GM21717 (cell line): ENCODE data around the gene MAPT.
"Not testable (repeated sequence)": the region's sequence is repeated elsewhere in the genome, so short reads cannot be mapped to it uniquely, and the experiment has no call there.

Experiments
- ATAC-seq: cut with Tn5 transposase; IDR thresholded peaks from one replicate; pipeline ENCODE4 v1.9.1; 2021; ENCODE audit warnings: mild to moderate bottlenecking, moderate library complexity; ENCODE audit not compliant: unreplicated experiment

MAPT gene

DNA sequence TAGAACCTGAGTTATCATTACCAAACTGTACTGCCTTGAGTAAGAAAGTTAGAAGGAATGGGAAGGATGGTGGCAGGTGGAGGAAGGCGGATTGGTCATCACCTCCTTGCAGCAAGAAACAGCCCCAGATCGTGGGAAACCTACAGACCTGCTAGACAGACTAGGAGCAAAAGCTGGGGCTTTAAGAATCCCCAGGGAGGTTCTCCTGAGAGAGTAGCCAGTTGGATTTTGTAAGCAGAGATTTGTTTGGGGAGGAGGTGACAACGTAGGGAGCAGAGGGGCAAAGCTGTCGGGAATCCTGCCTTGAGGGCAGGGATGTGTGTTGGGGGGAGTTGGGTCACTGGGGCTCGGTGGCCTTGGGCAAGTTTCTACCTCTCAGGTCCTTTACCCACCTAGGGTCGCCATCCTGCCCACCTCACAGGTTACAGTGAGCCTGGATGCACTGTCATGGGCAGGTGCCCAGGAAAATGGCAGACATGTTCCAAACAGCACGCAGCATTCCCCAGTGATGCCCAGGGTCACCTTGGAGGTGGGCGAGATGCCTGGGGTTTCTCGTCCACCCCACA lies 55.5 kb downstream of the MAPT start:
- ATAC-seq: no peak

DNA sequence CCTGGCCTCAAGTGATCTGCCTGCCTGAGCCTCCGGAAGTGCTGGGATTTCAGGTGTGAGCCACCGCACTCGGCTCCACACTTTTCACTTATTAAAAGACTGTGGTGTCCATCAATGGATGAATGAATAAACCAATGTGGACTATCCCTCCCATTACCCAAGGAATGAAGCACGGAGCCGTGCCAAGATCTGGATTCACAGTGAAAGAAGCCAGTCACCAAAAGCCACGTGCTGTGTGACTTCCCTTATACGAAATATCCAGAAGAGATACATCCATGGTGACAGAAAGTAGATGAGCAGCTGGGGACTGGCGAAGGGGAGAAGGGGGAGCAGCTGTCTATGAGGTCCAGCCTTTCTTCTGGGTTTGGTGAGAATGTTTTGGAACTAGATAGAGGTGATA lies 56.5 kb downstream of the MAPT start:
- ATAC-seq: no peak

DNA sequence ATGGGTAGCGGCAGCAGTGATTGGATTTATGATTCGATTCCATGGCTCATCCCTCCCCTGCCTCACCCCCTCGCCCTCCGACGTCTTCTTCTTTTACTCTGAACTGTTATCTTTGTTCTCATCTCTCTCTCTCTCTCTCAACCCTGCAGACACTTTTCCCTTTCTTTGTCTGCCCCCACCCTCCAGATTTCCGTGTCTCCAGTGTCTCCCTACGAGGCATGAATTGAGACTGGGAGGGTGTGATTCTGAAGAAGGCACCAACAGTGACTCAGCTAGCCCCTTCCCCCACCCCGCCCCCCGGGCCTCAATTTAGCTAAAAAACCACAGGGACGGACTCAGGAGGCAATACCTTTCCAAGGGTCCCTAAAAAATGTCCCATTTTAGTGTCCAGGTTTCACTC lies 57.0 kb downstream of the MAPT start:
- no peak for ATAC-seq

DNA sequence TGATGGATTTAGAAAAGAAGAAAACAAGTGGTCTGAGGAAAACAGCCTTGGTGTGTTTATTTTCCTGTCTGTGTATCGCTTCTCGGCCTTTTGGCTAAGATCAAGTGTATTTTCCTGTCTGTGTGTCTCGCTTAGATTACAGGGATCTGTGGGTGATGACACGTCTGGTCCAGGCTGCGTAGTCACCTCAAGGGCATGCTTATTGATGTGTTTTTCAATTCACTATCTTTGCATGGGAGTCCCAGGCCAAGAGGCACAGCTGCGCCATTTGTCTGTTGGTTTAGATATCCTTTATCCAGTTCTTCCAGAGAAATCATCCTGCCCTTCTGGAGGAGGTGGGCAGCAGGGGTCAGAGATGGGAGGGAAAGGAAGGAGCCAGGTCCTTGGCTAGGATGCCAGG lies 57.6 kb downstream of the MAPT start:
- no peak for ATAC-seq

DNA sequence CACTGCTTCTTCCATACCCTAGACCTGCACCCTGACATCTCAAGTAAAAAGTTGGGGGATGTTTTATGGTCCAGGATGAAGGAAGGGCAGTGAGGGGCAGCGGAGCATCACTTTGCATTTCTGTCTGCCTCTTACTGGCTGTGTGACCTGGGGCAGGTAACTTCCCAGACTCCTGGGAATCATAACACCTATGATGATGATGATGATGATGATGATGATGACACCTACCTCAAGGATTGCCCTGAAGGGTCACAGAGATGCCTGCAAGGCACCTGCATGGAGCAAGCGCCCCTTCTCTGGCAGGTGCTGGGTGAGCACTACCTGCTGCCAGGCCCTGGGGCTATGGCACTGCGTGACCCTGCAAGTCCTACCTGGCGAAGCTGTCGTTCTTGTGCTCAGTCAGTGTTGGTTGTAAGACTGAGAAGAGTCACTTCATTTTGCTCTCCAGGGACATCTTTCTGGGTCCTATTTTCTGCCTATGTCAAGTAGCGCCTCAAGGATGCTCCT lies 58.5 kb downstream of the MAPT start:
- ATAC-seq: no peak

DNA sequence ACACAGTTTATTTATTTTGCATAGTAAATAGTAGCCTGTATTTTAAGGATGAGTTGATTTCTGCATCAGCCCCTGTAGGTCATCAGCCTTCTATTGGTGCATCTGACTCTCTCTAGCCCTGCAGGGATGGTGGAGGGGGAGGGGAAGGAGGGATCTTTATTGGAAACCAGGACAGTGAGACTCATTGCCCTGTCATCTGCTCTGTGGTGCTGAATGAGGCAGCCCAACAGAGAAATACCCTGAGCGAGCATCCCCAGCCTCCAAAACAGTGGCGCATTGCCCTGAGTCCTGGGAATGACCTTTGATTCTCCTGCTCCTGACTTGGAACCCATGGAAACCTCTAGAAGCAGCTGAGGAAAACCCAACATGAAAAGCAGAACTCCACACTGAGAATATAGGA lies 59.2 kb downstream of the MAPT start:
- no peak for ATAC-seq

DNA sequence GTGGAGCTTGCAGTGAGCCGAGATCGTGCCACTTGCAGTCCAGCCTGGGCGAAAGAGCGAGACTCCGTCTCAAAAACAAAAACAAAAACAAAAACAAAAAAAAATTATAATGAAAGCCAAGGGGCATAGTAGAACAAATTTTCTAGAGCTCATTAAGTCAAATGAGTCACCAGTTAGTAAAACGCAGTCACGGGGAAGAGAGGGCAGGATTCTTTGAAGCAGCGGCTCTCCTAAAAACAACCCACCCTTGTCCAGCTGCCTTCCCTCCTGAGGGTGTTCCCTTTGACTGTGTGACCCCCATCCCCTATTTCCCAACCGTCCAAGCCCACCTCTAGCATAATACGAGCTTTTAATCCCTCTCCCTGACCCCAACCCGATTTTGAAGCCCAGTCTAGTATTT lies 60.6 kb downstream of the MAPT start:
- no peak for ATAC-seq

DNA sequence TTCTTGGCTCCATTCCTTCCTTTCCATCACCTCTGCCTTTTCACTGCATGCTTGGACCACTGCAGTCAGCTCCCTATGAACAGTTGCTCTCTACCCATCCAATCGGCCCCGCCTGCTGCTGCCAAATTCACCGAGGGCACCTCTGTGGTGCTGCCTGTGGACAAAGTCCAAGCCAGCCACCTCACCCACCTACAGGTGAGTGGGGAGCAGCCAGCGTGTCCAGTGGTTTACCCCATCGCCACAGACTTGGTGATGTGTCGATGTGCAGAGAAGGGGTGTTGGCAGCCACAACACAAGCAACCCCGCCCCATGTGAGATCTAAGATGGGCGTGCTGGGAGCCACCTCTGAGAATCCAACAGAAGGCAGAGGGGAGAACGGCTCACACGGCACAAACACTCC lies 61.0 kb downstream of the MAPT start:
- no peak for ATAC-seq

DNA sequence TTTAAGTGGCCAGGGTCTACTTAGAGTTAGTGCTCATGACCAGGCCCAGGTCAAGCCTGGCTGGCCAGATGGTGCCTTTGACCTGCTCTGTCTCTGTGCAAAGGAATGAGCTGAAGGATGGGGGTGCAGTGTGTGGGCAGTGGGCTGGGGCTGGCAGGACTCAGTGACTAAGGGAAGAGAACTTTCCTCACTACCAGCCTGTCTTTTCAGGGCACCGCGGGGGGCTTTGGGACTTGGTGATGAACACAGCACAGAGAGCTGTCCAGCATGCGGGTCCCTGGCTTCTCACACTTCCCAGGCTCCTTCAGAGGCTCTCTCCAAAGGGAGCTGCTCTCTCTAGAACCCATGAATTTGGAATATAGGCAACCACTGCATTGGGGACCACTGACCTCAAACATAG lies 61.7 kb downstream of the MAPT start:
- ATAC-seq: no peak

DNA sequence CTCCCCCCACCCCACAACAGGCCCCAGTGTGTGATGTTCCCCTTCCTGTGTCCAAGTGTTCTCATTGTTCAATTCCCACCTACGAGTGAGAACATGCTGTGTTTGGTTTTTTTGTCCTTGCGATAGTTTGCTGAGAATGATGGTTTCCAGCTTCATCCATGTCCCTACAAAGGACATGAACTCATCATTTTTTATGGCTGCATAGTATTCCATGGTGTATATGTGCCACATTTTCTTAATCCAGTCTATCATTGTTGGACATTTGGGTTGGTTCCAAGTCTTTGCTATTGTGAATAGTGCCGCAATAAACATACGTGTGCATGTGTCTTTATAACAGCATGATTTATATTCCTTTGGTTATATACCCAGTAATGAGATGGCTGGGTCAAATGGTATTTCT lies 62.4 kb downstream of the MAPT start:
- not testable (repeated sequence) for ATAC-seq

DNA sequence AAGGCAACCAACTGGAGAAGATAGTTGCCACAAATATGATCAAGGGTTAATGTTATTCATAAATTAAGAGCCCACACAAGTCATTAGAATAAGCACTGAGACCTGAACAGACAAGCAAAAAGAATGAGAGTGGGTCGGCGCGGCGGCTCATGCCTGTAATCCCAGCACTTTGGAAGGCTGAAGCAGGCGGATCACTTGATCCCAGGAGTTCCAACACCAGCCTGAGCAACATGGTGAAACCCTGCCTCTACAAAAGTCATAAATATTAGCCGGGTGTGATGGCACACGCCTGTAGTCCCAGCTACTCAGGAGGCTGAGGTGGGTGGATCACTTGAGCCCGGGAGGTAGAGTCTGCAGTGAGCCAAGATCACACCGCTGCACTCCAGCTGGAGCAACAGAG lies 64.0 kb downstream of the MAPT start:
- no peak for ATAC-seq

DNA sequence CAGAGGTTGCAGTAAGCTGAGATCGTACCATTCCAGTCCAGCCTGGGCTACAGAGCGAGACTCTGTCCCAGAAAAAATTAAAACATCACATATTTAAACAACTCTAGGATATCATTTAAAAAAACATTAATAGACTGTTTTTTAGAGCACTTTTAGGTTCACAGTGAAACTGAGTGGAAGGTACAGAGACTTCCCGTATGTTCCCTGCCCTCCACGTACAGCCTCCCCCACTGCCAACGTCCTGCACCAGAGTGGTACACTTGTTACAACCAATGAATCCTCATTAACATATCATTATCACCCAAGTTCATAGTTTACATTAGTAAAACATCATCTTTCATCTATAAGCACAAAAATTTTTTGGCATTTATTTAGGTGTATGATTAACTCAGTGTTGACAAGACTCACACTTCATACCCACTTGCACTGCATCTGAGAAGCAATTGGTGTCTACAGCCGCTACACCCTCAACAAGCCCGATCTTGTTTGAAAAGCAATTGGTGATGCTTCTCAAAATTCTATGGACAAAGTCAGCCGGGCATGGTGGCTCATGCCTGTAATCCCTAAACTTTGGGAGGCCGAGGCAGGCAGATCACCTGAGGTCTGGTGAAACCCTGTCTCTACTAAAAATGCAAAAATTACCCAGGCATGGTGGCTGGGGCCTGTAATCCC lies 64.8 kb downstream of the MAPT start:
- no peak for ATAC-seq

DNA sequence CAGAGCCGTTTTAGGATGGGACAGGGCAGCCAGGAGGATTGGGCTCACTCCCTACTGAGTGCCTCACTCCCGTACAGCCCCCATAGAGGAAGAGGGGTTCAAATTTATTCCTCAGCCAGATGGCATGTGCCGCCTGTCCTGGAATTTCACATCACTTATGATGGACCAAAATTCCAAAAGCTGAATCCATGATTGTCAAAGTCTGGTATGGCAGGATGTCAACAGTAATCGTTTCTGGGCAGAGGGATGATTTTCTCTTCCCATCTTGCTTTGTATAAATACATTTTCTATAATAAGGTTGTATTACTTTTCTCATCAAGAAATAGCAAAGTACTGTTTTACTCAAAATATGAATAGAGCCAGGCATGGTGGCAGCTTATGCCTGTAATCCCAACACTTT lies 66.0 kb downstream of the MAPT start:
- no peak for ATAC-seq

DNA sequence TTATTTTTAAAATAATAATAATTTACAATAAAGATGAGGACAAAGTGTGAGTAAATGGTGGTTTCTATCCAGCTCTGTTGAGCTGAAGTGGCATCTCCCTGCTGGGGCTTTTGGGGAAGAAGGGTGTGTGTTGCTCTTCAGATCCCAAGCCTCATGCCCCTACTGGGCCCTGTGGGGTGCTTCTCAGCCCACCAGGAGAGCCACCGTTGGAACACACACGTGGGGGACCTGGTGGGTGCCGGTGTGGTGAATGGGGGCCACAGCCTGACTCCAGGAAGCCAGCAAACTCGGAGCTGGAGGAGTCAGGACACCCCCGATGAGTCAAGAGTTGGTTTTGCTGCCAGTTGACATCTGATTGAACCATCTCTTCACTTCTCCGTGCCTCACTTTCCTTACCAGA lies 66.9 kb downstream of the MAPT start:
- no peak for ATAC-seq

DNA sequence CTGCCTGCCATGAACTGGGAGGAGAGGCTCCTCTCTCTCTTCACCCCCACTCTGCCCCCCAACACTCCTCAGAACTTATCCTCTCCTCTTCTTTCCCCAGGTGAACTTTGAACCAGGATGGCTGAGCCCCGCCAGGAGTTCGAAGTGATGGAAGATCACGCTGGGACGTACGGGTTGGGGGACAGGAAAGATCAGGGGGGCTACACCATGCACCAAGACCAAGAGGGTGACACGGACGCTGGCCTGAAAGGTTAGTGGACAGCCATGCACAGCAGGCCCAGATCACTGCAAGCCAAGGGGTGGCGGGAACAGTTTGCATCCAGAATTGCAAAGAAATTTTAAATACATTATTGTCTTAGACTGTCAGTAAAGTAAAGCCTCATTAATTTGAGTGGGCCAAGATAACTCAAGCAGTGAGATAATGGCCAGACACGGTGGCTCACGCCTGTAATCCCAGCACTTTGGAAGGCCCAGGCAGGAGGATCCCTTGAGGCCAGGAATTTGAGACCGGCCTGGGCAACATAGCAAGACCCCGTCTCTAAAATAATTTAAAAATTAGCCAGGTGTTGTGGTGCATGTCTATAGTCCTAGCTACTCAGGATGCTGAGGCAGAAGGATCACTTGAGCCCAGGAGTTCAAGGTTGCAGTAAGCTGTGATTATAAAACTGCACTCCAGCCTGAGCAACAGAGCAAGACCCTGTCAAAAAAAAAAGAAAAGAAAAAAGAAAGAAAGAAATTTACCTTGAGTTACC lies 68.0 kb downstream of the MAPT start:
- ATAC-seq: no peak

DNA sequence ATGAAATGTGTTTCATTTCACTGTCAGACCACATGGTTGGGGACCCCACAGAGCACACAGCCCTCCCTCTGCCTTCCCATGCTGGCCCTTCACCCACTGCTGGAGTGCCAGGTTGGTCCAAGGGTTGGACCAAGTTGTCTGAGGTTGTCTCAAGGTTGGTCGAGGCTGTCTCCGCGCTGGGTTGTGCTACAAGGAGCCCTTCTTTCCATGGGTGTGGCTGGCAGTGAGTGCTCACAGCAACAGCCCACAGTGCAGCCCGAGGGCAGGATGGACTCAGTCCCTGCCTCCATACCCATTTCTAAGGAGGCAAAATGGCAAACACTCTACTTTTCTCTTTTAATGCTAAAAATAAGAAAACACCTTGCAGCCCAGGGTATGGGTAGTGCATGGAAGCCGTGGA lies 68.9 kb downstream of the MAPT start:
- ATAC-seq: no peak

DNA sequence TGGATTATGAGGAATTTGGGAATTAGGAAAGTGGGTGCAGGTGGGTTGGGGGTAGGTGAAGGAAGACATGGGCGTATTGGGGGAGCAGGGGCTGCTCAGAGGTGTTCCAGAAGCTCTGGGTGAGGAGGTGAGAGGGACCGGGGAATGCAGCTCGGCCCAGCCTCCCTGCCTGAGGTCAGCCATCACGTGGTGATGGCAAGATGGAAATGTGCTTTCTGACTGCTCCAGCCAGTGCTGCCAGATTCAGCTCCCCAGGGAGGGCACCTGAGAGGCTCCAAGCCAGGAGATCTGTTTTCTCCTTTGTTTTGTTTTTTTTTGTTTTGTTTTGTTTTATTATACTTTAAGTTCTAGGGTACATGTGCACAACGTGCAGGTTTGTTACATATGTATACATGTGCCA lies 69.5 kb downstream of the MAPT start:
- no peak for ATAC-seq

DNA sequence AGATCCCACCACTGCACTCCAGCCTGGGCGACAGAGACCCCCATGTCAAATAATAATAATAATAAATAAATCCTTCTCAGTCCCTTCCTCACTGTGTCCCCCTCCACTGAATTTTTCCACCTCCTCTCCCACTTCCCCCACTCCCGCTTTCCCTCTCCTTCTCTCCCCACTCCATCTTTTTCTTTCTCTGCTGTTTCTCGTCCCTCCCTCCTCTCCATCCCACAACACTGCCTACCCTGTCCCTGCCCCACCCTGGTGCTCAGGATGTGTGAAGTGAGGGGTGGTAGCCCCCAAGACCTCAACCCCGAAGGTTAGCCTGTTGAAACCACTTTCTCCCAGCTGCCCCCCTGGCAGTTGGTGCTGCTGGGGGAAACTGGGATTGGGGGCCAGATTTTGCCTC lies 70.3 kb downstream of the MAPT start:
- ATAC-seq: no peak

DNA sequence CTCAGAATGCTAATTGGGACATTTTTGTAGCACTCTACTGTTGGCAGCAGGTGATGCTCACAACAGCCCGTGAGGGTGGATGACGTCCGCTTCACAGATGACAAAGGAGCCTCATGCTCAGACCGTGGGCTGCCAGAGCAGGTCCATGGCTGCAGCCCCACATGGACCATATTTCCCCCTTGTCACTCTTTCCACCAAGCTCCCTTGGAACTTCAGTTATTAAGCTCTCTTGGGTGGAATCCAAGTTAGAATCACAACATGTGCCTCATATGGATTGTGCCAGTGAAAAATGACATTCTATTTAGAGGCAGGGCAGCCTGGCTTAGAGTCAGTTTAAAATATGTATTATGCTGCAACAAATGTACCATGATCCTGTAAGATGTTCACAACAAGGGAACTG lies 71.5 kb downstream of the MAPT start:
- no peak for ATAC-seq

DNA sequence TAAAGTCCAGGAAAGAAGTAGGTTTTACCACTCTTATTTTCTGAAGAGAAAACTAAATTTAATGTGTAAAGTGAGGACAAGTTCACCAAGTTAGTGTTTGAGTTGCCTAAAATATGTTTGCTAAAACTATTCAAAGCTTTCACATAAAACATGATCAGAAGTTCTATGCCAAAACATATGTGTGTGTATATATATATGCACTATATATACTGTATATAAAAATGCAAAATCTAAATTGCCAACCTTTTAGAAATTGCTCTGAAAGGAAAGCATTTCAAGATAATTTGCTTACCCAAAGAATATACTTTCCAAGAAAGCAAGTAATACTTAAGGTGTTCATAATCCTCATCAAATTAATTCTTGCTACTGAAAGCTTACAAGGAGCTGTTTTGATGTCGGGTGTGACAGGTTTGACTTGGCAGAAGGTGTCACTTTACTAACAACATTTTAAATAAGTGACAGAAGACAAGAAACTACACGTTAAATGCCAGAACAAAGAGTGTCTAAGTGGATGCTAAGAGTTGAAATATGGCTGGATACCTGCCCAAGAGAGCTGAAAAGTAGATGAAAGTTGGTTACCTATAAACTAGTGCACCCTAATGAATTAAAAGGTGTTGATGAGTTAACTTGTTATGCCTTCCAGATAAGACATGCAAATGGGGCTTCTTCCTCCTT lies 72.4 kb downstream of the MAPT start:
- no peak for ATAC-seq

DNA sequence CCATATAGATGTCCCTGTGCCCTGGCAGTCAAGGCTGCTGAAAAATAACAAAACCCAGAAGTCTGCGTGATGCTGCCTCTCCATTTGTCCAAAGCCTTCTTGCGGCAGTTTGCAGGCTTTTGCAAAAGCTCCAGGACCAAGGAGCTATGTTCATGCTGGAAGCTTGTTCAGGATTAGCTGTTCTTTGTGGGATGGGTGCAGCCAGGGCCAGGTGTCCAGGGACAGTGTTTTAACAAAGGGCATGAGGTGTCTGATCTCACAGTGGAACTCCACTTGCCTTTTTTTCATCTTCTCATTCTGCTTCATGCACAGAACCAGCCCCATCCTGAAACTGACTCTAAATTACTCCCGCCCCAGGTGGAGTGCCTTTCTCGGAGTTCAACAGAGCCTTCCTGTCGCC lies 73.0 kb downstream of the MAPT start:
- no peak for ATAC-seq

DNA sequence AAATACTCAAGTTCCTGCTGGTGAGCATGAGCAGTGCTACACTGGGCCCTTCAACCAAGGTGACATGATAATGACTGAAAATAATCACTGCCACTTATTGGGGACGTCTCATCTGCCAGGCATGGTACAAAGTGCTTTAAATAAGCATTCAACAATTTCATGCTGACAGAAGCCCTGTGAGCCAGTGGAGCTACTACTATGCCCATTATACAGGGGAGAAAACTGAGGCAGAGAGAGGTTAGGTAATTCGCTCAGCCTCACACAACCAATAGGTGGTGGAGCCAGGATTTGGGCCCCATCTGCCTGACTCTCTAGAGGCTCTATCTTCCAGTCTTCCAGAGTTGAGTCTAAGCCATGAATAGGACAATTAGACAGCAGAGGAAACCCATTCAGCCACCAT lies 74.4 kb downstream of the MAPT start:
- no peak for ATAC-seq
